Brain pericyte (primary cell): Measurements from ENCODE around the gene DTNA.

Experiments
- DNase-seq: peaks from one replicate; pipeline ENCODE4 v3.0.0-alpha.2; 2012; ENCODE audit warnings: low read depth, low spot score

The DTNA gene

DNA sequence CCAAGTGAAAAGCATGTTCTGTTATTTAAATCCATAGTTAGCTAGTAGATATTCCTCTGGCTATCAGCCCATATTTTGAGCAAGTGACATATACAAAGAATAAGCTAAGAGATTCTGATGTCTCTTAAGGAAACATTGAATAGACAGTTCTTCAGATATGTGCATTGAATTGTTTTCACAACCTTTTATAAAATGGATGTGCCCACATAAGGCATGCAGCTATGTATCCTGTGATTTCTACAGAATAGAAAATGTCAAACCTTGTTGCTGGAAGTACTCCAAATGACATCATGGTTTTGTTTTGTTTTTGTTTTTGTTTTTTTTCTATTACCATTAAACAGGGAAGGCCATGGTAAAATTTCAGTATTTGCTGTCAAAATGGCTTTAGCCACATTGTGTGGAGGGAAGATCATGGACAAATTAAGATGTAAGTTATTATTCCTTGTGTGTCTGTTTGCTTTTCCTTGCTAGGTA, 95.8 kb downstream of the DTNA start:
- no peak for DNase-seq

DNA sequence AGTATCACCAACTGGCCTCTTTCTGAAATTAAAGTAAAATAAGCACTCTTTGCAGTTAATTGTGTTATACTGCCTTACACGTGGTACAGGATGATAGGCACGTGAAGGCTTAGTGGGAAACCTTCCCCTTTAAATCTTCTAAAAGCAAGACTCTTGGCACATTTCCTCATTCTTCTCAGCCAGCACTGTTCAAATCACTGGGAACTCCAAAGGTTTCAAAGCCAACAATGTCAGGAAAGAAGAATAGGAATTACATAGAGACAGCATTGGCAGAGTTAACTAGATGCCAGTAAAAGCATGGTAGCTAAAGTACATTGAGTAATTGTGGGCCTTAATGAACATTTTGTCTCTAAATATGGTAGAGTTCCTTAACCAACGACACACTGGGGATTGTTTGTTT, 96.4 kb downstream of the DTNA start:
- DNase-seq = no peak

DNA sequence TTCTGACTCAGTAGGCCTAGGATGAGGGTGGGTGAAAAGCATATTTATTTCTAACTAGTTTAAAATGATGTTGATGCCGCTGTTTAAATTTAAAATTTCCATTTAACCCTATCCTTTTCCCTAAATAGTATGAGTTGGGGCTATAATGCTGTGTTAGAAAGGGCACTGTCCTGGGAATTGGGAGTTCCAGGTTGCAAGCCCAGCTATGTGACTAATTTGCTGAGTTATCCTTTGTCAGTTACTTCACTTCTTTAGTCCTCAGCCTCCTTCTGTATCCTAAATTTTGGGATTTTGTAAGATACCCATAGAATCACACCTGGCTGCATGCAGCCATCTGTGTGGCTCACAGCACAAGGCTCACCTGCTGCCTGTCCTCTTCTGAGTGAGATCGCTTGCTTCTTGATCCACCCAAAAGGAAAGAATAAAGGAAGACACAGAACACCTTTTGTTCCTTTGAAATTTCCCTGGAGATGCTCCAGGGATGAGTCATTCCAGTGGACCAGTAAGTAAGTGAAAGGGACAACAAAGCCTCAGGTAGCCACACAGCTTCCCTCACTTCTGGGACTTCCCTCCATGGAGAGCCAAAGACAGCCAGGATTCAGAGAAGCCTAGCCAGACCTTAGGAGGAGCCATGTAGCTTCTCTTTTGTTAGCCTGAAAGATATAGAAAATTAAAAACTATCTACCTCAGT, 97.2 kb downstream of the DTNA start:
- DNase-seq = no peak

DNA sequence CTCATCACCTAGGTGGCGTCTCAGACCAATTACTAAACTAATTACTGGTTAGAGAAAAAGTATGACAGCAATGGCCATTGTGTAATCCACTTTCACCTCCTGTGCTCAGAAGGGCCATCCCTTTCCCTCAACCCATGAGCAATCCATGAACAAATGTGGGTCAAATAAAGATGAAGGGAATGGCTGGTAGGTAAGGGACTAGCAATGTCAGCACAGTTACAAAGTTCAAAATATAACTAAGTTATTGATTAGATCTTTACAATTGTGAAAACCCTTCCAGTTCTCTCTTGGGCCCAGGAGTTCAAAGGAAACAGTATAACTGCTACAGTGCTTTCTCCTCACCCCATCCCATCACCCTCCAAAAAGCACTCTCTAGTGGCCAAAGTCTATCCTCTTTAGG, 98.3 kb downstream of the DTNA start:
- DNase-seq = no peak

DNA sequence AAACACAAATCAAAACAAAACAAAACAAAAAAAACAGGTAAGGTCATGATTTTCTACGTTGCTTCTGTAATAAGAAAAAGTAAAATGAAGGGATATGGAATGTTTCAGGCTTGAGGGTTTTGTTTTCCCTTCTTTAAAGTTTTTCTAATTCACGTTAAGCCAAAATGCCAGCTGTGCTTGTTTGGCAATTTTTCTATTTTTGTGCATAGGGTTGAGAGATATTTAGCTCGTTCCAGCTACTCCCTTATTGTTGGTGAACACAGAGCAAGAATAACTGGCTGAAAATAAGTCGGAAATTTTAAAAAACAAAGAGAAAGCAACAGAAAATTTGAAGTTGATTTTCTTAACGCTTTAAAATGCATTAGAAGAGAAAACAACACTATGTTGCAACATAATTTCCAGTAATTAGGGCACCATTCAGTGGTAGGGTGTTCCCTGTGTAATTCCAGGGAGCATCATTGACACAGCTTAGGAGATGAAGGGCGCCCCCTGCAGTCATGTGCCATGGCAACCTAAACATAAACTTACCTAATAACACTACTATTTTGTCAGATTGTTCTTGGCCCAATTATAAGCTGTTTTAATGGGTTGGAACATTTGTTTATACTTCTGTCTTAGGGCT, 99.5 kb downstream of the DTNA start:
- DNase-seq = no peak

DNA sequence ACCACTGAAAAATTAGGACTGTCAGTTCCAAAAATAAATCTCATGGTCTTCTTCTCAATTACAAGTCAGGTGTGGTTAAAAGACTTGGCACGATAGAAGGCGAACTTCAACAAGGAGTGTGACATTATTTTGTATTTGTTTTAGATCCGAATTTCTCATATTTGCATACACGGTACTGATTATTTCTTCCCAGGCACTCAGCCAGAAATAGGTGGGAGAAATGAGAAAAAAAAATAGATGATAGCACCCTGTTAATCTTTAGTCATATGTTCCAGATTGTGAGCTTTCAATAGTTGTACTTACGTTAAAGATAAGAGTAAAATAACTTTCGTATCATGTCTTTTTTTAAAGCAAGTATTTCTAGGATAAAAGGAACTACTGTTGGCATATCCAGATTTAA, 106.1 kb downstream of the DTNA start:
- no peak for DNase-seq

DNA sequence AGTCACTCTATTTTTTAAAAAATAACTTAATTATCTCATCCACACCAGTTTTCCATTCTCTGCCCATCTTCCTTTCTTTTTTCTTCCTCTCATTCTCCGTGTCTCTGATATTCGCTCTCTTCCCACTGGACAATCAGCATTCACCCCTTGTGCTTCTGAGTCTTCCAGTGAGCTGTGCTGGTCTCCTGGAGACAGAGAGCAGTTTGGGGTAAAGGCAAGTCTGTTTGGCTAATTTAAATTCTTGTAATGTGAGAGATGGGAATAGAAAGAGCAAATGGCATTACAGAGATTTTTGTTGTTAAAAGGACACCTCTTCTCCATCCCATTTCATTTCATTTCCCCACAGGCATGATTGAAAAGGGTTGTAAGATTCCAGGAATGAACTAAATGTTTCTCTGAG, 107.5 kb downstream of the DTNA start:
- DNase-seq = no peak

DNA sequence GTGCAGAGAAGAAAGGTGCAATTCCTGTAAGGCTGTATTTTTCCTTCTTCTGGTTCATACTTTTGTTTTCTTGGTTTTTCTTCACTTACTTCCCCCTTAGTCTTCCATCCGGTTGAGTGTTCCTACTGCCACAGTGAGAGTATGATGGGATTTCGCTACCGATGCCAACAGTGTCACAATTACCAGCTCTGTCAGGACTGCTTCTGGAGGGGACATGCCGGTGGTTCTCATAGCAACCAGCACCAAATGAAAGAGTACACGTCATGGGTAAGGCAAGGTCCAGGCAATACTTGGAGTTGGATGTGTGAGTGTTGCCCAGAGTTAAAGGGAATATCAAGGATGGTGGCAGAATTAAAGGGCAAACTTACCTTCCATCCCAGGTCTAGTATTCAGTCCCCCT, 108.0 kb downstream of the DTNA start:
- DNase-seq = no peak

DNA sequence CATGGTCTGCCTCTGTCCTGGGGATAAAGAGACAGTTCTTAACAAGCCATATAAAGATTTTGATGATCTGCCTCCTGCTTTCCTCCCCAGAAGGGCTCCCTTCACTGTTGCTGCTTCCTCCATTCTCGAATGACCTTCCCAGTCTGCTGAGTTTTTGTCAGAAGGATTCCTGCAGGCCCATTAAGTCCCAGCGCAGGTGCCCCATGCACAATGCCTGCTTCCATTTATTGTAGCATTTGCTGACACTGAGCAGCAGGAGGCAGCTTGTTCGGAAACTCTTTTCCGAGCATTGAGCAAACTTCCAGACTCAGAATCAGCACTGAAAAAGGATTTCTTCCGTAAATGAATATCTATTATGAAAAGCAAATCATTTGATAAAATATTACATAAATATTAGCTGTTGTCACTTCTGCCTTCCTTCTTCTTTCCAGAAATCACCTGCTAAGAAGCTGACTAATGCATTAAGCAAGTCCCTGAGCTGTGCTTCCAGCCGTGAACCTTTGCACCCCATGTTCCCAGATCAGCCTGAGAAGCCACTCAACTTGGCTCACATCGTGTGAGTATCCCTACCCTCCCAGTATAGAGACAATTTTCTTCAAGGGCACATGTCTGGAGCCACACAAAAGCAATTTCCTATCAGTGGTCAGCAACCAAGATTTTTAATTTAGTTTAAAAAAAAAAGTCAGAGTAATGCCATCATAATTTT, 110.4 kb downstream of the DTNA start:
- no peak for DNase-seq

DNA sequence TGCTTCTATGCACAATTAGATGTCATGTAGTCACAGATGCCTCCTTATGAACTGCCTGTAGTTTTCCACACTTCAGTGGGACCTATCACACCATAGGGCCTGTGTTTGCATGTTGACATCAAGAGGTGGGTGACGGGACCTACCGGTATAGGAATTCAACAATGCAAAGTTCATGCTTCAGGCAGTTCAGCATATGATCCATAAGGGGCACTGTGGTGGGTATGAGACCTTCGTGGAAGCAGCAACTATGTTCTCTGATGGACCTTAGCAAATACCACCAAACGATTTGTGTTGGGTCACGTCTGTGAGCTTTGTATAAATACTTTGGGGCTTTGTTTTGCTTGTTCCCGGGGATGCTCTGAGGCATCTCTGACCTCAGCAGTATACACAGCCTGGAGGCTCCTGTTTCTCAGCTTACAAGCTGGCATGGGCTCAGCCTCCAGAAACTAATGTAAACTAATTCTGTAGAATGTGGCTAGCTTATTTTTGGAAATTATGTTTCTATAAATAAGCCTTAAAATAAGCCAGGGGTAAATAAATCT, 111.6 kb downstream of the DTNA start:
- peak; percentile 36 for DNase-seq

DNA sequence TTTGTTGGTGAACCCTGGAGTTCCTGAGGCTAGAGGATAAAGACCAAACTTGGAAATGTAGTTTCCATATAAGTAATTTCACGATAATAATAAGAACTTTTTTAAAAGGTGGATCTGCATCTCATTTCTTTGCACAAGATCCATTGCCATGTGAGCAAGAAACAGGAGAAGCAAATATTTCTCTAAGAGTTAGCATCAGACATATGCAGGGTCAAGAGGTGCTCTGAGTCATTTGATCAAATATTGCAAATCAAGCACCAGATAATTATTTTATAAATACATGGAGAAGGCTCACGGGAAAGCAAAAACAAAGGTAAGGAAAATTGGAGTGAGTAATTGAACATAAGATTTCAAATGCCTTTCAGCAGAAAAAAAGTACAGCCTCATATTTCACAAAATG, 118.0 kb downstream of the DTNA start:
- no peak for DNase-seq

DNA sequence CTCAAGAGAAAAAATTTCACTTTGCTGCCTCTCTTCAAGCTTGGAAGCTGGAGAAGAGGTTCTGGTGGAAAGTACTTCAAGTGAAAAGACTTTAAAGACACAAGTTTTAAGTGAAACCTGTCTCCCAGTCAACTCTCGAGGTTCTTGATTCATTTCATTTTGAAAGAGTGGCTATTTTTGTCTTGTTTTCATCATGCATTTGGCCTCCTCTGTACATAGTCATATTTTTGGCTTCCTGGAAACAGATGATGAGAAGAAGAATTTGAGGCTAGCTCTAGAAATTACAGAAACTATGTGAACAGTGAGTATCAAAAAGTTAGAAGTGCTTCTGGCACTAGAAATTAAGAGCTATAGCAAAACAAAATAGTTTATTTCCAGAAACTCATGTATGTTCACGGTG, 124.8 kb downstream of the DTNA start:
- no peak for DNase-seq

DNA sequence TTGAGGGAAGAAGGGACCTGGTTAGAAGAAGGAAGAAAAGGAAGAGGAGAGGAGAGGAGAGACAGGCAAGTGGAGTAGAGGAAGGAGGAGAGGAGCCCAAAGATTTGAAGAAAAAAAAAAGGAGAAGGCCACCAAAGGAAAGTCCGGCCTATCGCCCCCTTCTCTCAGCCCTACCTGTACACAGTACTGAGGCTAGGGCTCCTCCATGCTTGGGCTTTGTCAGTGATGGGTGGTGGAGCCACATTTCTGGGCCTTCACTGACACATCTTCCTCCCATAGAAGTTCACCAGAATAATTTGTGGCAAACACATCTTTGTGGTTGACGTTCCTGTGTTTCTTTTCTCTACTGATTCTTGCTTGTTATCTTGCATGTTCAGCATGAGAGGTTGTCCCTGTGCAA, 125.4 kb downstream of the DTNA start:
- no peak for DNase-seq

DNA sequence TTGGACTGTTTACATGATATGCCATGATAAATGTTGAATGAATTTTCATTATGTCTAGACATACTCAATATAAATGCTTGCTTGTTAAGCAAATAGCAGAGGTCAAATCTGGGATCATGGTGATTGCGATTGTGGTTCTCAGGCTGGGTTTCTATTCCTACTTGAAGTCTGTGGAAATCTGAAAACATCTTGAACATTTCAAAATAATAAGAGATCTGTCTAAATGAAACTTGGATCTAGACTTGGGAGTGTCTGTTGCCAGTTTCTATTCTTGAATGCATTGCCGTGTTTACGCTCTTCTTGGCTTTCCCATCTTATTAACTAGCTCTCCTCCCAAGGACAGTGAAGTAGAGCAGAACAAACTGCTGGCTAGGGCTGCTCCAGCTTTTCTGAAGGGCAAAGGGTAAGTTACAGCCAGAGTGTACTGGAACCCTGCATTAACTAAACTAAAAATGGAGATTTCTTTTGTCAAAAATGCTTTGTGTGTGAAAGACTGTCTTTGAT, 127.7 kb downstream of the DTNA start:
- no peak for DNase-seq

DNA sequence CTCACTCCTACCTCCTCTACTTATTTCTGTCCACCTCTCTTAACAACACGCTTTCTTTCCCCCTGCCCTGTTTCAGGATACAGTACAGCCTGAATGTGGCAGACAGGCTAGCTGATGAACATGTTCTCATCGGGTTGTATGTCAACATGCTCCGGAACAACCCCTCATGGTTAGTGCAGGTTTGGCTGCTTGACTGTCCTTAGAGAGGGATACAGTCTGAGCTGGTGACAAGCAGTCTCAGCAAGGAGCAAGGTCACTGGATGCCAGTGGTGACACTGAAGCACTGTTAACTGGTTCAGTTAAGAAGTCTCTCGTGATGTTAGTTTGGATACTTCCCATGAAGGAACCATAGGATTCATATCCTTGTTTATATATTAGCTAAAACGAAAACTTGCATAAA, 128.6 kb downstream of the DTNA start:
- DNase-seq = no peak

DNA sequence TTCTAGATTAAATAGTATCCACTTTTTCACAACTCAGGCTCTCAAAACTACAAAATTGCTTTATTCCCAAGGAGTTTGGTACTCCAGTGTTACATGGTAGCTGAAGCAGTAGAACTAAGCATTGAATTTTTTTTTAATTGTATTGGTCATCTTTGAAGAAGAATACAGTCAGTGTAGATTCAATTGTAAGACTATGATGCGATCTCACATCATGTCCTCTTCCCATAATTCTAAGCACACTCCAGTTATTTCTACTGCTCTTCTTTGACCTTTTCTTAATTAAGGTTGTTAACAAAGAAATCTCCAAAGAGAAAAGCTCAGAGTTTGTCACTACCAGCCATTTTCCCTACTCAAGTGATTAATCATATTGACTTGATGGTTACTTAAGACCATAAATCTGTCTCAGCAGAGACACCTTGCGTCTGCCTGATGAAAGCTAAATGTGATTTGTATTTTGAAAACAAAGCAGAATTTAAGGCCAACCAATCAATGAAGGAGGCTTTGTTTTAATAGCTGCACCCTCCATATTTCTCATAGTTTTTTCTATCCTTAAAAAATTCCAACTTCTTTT, 130.2 kb downstream of the DTNA start:
- DNase-seq = no peak

DNA sequence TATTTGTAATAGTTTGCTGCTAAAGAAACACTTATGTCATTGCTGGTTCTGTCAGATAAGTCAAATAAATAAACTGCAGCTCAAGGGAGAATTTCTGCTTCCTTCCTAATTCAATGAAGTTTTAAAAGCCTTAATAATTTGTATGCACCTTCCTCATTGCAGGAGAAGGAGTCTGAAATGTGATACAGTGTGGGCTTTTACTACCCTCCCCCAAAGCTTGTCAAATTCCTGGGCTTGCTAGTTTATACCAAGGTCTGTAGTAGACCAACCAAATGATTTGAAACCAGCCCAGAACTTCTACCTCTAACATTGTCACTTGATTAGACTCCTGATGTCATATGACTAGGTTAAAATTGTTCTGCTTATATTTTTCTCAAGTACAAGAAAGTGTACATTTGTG, 131.8 kb downstream of the DTNA start:
- DNase-seq = no peak

DNA sequence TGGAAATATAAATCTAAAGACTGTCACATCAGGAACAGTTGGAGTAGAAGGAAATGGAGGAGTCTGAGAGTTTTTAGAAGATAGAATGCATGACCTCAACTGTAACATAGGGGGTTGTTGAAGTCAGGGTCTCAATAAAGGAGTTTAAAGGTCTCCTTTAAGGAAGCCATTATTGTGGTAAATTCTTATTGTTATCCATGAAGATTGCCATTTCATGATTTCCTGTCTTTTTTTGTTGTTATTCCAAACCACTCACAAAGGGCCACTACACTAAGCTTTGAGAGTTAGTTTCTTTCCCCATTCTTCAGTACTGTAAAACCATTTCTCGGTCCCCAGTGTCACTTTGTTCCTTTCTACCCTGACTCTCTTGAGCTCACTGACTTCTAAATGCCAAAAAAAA, 134.0 kb downstream of the DTNA start:
- no peak for DNase-seq

DNA sequence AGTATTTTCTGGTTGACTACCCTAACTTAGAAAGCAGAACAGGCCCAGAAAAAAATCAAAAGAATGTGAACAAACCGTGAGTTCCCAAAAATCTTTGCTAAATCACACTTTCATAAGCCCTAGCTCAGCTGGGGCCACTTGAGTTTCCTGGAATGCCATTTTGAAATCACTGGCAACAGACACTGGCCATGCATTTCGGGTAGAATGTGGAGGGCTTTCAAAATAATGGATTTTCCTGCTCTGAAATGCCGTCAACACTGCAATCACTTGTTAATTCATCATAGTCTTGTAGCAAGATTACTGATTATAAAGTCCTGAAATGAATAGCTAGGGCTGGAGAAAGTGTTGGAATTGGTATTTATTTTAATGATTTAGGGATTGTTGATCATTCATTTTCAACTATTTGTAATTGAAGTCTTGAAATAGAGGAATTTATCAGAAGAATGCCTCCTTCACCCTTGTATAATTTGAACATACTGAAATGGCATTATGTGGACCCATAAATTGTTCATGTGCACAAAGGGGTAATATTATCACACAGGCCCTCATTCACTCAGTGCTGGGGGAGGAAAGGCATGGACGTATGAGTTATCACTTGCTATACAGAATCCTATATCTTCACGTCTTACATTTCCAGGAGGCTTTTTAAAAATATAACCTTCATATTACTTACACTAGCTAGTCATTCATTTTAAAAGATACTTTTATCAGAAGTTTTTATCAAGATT, 134.8 kb downstream of the DTNA start:
- DNase-seq = no peak

DNA sequence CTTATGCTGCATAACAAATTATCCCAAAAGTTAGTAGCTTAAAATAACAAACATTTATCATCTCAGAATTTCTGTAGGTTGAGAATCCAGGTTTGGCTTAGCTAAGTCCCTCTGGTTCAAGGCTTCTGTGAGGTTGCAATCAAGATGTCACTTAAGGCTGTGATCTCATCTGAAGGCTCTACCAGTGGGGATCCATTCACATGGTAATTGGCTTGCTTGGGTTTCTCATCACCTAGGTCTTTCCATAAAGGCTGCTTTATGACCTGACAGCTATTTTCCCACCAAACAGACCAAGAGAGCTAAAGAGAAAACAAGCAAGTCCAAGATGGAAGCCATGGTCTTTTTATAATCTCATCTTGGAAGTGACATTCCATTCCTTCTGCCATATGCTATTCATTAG, 137.3 kb downstream of the DTNA start:
- DNase-seq = no peak

DNA sequence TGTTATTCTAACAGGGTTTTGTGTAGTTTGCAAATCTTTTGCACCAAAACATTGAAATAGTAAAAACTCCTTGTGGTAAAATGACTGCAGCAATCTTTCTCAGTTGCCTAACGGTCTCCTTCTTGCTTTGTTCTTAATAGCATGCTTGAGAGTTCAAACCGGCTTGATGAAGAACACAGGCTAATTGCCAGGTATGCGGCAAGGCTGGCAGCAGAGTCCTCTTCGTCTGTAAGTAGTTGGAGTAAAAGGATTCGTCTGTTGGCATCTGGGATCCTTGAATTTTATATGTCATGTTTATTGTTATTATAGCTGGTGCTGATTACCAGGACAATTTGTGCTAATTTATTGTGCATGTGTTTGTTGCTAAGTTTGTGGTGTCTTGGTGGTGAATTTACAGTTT, 138.1 kb downstream of the DTNA start:
- DNase-seq = no peak

DNA sequence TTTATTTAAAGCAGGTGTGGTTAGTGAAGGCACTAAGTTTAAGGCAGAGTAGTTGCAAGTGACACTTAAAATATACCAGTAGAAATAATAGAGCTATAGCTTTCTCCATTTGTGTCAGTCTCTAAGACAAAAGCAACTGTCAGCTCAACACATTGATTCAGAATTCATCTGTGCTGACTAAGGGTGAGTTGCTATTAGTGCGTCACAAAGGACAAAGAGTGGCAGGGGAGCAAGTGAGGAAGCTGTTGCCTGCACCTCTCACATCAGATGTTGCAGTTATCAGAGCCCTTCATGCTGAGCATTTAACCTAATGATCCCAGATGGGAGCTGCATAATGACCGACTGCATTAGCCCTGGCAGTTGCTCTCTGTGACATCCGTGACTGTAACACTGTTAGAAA, 138.6 kb downstream of the DTNA start:
- DNase-seq = no peak
